Fibroblast of mammary gland (primary cell): ENCODE data around the gene KCNIP3.

Source experiments
- DNase-seq: peaks from one replicate; pipeline ENCODE4 v3.0.0-alpha.2; 2010; ENCODE audit warnings: low read depth
- H3K4me3 ChIP-seq: 2 replicates; pipeline ENCODE4 v1.5.1; 2011; ENCODE audit warnings: low read depth, mild to moderate bottlenecking, low read length, moderate library complexity; ENCODE audit not compliant: control insufficient read depth
- CTCF ChIP-seq: conservative IDR thresholded peaks from 2 replicates; pipeline ENCODE4 v1.5.1; 2011; ENCODE audit warnings: low read depth, low read length, inconsistent platforms; ENCODE audit not compliant: control insufficient read depth, insufficient read depth

KCNIP3 gene

GRCh38 chr2:95299961-95300360, 2.8 kb downstream of the KCNIP3 start:
- DNase-seq, result no peak
- TF ChIP-seq CTCF, result no peak
- H3K4me3 ChIP-seq, result no peak overlapping the region

- TF ChIP-seq CTCF, result no peak
- no peak for DNase-seq
- H3K4me3 ChIP-seq, result no peak overlapping the region
Observed at GRCh38 chr2:95300450-95300849, 3.3 kb downstream of the KCNIP3 start.

GRCh38 chr2:95301186-95301585, 4.0 kb downstream of the KCNIP3 start:
- TF ChIP-seq CTCF, result no peak
- DNase-seq, result no peak
- H3K4me3 ChIP-seq, result no peak overlapping the region

- no peak overlapping the region for H3K4me3 ChIP-seq
- DNase-seq, result no peak
- no peak for TF ChIP-seq CTCF
Observed at GRCh38 chr2:95301876-95302641, 4.9 kb downstream of the KCNIP3 start.

- TF ChIP-seq CTCF, result no peak
- H3K4me3 ChIP-seq, result no peak overlapping the region
- DNase-seq, result no peak
Observed at GRCh38 chr2:95303191-95303919, 6.2 kb downstream of the KCNIP3 start.

- TF ChIP-seq CTCF, result no peak
- no peak overlapping the region for H3K4me3 ChIP-seq
- DNase-seq, result no peak
Observed at GRCh38 chr2:95305380-95306061, 8.4 kb downstream of the KCNIP3 start.
